Right kidney (tissue), 1 donor: Measurements from ENCODE around the gene MRPS6.

Experiments
- DNase-seq: peaks from one replicate; pipeline ENCODE4 v3.0.0-alpha.2; 2016

MRPS6 gene

DNA sequence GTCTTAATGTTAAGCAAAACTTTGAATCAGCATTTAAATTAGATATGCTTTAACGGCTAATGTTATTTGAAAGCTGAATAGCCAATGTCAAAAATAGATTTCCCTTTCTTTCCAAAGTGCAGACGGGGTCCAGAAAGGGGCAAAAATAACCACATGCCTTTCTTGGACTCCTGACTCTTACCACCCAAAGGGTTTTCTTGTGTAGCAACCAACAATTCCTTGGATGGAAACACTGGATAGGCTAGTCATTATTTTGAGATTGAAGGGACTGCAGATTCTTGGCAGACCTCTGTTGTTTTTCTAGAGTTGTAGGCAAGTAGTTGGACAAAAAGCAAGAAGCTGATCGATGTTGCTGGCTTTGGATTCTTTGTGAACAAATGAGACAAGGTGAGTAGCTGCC, 107.0 kb downstream of the MRPS6 start:
- DNase-seq, result no peak

DNA sequence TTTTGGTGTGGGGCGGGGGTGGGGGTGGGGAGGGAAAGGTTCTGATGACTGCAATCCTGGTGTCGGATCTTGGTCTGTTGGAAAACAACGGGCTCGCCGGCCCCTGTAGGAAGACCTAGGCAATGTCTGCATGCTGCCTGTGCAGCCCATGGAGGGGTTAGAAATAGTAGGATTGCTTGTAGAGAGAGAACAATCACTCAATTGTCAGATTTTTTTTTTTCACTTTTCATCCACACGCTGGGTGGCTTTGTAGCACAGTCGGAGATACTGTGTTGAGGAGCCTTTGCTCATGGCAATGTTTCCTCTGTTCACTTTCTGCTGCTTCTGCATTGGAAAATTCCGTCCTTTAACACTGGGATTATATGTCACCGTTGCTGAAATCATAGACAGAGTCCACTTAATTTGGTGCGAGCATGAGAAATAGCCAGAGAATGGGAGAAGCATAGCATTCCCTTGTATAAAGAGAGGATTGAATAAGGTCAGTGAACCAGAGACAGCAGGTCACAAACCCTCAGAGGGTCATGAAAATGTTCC, 107.5 kb downstream of the MRPS6 start:
- no peak for DNase-seq

DNA sequence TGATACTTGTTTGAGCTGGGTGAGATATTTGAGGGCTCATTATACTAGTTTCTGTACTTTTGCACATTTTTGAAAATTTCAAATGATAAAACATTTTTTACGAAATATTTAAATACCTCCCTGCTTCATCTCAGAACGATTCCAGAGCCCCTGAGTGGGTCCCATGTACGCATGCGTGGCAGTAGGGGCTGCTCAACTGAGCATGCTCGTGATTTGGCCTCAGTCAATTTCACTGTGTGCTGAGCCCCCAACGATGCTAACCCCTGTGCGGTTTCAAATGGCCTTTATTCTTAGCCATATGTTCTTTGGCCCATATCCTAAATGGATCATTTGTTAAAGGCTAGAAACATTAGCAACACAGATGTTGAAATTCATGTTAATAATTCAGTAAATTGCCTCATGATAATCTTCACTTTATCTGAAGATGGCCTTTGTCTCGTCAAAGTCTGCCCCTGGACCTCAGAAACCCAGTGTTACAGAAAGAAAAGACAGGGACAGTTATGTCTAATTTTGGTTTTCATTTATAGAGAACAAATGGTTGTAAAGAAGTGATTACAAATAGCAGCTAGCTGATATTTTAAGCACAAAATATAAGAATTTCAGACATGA, 108.2 kb downstream of the MRPS6 start:
- DNase-seq, result no peak

DNA sequence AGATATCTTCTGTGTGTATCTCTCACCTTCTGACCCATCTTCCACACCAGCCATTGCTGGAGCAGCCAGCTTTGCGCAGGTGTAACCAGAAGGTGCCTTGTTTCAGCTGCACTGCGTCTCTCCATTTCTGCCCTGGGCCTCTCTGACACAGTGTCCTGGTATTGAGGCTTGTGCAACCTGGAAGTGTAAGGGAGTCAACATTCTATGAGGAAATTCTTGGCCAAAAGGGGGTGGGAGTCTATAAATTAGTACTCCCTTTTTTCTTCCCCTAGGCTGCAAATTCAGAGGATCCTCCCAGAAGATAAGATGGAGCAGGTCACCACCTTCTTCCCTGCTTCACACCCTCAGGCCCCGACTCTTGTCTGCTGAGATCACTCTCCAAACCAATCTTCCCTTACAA, 109.1 kb downstream of the MRPS6 start:
- DNase-seq, result no peak

DNA sequence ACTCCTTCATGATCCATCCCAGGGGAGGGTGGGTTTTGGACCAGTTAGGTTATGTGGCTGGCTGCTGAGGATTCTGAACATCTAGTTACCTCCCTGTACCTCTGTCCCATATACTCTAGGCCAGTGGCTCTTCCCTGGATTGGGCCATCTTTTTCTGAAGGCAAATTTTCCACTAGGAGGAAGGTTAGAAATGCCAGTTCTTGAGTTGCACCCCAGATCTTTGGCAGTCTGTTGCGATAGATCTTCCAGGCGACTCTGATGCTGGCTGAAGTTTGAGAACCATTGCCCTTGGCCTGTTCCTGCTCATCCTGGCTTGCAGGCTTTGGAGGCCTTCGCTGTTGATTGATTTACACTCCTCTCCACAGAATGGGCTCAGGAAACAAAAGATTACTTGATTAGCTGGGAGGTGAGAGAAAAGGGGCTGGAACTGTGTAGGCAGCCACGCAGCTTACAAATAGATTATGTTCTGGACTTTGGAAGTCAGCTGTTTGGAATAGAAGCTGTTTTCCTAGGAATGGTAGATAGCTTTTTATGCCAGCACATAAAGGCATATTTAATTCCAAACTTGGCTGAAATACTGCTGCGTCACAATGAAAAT, 110.1 kb downstream of the MRPS6 start:
- no peak for DNase-seq

DNA sequence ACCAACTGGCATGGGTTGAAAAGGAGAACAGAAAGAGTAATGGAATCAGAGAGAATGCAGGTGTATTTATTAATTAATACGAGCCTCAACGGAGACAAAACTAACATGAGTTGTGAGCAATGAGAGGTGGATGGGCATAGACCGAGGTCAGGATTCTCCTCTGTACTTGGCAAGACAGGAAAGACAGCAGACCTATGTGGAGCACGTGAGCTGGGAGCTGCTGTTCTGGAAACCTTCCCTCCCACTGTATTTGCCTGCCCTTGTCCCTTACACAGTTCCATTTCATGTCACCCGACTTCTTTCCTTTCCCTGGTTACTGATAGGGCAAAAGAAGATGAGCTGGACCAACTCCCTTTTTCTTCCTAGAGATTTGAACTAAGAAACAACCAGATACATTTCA, 110.9 kb downstream of the MRPS6 start:
- DNase-seq, result no peak

DNA sequence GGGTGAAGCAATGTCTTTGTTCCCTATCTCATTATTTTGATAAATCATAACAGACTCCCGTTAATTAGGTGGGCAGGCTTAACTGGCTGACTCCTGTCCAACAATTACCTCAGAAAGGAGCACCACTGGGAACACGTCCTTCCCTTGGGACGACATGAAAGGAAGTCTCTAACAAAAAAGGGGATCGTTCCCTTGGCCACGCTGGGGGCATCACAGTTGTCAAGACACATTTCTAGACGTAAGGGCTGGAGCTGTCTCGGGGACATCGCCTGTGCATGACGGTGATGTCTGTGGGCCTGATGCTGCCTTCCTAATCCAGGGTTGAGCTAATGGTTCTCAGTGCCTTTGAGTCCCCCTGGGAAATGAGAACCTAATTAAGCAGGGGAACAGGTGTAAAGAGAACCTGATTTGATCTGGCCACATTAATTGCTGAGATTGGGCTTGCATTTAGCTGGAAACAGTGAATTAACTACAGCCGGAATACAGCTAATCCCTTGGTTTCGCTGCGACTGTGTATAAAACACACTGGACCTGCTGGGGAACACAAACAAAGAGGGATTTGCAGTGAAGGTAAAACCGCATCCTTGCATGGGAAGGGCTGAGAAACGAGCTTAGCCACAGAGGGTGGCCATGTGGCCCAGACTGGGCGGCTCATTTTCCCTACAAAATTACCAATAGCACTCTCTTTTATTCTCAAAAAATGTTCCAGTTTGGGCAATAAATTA, 111.8 kb downstream of the MRPS6 start:
- DNase-seq, result no peak

DNA sequence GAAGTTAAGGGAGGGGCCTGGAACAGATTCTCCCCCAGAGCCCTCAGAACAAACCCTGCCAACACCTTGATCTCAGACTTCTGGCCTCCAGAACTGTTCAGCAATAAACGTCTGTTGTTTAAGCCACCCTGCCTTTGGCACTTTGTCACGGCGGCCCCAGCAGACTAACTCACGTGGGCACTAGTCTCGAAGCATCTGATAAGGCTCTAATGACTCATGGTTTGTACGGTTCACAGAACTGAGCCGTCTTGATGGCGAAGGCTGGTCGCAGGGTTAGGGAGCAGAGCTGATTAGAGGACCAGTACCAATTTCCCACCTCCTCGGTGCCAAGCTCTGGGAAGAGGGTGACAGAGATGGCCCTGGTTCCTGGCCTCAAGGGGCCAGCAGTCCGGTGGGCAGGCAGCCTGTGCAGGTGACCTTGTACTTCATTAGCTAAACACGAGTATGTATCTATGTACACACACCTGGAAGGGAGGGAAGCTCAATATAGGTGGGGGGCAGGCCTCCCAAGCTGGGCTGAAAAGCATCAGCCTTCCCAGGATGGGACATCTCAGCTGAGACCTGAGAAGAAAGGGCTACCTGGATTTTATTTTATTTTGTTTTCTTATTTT, 112.8 kb downstream of the MRPS6 start:
- DNase-seq, result no peak

DNA sequence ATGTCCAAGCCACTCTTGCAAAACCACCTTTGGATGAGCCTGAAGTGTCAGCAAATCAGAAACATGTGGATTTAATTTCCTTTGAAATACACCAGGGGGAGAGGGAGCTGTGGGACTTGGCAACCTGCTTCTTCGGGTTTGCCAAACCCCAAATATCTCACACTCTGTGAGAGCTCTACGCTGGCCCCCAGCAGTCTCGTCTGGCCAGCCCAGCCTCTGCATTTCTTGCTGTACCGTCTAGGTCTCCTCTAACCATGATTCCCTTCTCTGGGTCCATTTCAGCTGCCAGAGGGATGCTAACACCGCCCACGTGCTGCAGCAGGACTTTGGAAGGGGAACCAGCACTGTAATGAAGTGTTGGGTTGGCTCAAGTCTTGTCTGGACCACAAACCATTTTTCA, 114.6 kb downstream of the MRPS6 start:
- no peak for DNase-seq

DNA sequence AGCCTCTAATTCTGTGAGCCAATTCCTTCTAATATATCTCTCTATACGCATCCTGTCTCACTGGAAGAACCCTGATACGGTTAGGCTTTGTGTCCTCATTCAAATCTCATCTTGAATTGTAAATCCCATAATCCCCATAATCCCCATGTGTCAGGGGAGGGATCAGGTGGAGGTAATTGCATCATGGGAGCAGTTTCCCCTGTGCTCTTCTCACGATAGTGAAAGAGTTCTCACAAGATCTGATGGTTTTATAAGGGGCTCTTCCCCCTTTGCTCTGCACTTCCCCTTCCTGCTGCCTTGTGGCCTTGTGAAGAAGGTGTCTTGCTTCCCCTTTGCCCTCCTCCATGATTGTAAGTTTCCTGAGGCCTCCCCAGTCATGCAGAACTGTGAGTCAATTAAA, 116.1 kb downstream of the MRPS6 start:
- DNase-seq, result no peak

DNA sequence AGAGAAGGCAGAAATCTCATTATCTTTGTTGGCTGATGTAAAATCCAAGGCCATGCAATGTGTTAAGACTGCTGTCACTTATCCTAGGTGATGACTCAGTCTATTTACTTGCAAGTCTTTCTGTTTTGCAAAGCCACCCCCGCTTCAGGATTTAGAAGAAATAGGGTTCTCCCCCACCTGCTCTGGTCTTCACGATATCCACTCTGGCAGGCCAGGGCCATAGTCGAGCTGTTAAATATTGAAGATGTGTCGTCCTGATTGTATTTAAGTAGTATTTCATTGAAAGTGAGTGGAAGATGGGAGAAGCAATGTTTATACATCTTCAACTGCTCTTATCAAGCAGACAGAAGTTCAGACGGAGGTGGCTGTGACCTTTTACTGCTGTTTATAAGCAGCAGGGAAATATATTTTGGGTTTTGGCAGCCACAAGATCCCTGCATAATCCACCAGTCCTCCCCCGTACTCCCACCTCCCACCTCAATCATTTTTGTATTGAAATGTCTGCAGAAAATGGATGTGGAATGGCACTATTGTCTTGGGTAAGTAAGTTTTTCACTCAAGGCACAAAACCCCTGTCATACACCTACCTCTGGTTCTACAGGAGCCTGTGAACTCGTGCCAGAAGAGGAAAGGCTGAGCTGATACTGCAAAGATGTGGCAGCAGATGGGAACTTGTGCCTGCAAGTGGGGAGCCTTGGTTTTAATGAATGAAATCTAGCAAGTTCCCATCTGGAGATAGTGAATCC, 117.4 kb downstream of the MRPS6 start:
- no peak for DNase-seq

DNA sequence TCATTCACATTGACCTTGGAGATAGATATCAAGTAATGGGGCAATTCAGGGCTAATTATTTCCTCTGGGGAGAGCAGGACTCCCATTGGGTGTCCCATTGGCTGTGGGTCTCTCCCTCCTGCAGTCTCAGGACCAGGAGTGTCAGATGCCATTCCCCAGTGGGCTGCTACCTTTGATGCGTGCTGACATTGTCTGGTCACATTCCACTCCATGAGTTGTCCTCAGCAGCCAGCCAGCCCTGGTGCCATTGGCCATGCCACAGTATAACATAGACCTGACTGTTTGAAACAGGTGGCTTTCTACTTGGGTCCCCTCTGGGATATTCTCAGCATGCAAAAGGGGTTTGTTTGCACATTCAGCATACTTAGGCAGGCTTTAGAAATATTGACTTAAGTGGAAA, 118.5 kb downstream of the MRPS6 start:
- no peak for DNase-seq
